ENCODE measurements around the gene CADM2.

DNA sequence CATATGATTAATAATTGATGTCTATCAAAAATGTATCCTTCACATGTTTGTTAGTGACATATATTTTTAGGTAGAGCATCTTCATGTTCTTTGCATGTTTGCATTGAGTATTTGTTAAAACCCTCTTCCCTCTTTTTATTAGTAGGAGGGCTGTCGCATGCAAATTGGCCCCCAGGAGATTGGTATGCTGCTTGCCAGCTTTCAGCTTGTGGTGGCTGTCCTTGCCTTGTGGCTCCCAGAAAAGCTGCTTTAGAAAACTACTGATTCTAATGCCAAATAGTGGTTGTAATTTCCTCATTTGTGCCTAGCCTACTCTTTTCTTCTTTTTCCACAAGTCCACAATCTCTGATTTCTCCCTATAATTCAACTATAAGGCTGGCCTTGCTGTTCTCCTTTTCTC lies 1145.4 kb downstream of the CADM2 start:
- TF ChIP-seq, protein P1, sequence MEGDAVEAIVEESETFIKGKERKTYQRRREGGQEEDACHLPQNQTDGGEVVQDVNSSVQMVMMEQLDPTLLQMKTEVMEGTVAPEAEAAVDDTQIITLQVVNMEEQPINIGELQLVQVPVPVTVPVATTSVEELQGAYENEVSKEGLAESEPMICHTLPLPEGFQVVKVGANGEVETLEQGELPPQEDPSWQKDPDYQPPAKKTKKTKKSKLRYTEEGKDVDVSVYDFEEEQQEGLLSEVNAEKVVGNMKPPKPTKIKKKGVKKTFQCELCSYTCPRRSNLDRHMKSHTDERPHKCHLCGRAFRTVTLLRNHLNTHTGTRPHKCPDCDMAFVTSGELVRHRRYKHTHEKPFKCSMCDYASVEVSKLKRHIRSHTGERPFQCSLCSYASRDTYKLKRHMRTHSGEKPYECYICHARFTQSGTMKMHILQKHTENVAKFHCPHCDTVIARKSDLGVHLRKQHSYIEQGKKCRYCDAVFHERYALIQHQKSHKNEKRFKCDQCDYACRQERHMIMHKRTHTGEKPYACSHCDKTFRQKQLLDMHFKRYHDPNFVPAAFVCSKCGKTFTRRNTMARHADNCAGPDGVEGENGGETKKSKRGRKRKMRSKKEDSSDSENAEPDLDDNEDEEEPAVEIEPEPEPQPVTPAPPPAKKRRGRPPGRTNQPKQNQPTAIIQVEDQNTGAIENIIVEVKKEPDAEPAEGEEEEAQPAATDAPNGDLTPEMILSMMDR (IDR thresholded peaks at IDR 0.05): no peak
- no peak for TF ChIP-seq POLR2A (IDR thresholded peaks at IDR 0.05)
